ENCODE data around the gene SLC7A14.

The SLC7A14 gene

DNA sequence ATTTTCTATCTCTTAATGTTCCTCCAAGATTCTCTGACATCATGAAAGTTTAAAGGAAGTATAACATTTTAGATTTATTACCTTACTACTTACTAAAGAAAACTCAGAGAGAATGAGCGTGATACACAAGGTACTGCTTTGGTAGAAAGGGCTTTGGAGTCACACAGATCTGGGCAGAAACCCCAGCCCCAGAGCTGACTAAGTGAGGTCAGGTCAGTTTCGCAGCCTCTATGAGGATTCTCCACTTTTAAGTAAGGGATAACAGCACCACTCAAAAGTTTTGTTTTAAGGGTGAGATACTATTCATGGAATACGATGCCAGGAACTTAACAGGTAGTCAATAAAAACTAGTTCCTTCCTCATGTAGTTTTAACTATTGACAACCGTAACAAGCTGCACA is 91.1 kb downstream of the SLC7A14 start:
- no peak for DNase-seq

GRCh38 chr3:170493712-170494182 is 92.1 kb downstream of the SLC7A14 start:
- DNase-seq, result no peak

DNA sequence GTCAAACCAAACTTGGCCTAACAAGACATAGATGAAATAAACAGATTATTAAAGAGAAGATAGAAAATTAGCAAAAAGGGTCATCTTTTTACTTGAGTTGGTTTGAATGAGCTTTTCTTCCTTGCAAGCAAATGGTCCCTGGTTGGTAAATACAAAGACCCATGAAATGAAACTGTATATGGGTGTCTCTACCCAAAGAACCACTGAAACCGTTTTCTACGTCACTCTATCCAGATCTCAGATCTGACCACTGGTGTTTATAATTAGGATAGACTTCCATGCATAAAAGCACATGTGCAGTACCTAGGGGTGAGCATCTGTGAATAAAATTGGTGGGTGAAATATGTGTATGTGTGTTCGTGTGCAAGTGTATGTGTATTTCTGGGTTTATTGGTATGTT is 94.0 kb downstream of the SLC7A14 start:
- no peak for DNase-seq

DNA sequence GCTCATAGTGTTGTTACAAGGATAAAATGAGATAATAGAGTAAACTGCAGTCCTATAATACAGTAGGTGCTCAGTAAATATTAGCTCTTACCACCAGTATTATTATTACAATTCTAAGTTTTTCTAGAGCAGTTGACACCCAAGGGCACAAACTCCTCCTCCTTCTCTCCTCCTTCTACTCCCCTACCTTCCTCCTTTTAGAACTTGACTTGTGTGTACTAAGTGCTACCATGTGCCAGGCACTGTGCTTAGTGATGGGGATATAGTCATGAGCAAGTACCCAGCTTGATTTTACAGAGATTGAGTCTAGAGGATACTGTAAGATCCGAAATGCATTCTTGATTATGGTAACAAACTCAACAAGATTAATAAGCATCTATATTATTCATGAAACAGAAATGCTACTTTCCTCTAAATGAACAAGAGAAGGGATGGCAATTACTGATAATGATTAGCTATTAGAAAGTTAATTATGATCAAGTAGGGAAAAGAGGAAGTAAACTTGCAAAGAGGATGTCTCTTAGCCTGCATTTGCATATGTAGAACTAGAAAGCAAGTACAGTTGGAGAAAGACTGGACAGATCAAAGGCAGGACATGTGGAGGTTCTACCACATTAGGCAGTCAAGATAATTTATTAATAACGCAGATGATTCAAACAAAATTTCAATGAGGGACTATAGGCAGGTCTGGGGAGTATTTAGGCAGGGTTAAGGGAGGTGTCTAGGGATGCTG is 94.9 kb downstream of the SLC7A14 start:
- no peak for DNase-seq

DNA sequence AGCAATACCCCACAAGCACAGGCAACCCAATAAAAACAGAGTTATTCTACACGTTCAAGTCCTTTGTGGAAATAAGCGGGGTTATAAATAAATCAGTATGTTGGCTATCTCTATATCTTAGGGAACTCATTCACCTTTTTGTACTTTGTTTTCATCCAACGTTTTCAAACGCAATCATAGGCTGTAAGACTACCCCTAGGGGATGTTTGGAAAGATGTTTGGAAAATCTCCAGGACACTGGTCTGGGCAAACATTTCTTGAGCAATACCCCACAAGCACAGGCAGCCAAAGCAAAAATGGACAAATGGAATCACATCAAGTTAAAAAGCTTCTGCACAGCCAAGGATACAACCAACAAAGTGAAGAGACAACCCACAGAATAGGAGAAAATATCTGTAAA is 97.1 kb downstream of the SLC7A14 start:
- no peak for DNase-seq

- DNase-seq, result no peak
These were observed 98.8 kb downstream of the SLC7A14 start for GRCh38 chr3:170487031-170487430.

DNA sequence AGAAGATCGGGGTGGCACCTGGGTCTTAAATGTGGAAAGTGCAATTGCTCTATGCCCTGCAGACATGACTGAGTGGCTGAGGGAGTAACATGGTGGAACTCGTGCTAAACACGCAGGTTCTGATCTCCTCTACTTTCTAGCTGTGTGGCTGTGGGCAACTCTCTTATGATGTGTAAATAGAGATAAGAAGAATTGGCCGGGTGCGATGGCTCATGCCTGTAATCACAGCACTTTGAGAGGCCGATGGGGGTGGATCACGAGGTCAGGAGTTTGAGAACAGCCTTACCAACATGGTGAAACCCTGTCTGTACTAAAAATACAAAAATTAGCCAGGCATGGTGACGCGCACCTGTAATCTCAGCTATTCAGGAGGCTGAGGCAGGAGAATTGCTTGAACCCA is 99.5 kb downstream of the SLC7A14 start:
- DNase-seq, result no peak

DNA sequence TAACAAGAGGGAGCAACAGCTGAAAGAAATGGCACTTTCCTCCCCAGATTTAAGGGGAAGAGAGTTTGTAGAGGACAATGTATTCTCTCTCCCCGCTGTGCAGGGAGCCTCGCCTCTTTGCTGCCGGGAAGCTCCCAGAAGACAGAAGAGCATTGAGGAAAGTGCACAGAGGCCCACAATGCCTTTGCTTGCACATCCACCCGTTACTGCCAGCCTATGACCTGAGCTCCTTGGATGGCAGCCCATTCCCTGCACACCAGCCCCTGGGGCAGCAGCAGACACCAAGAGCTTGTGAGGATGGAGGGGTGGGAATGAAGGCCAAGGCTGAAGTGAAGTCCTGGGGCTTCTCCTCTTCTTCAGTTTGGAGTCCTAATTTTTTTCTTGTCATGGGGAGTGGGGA is 100.2 kb downstream of the SLC7A14 start:
- DNase-seq, result no peak

DNA sequence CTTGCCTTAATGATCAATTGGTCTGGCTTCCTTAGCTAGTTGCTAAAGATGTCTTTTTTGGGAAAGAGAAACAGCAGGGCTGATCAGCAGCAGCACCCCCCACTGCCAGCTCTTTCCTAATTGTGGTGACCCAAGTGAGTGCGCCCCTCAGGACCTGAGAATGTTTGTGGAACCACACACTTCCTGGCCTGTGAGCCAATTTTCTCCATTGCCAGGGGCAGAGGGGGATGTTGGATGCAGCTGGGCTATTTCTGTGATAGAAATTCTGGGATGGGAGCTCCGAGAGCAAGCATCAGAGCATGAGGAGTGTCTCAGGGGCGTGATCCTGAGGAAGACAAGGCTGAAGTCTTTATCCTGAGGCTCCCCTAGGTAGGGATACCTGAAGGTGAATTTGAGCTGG is 100.6 kb downstream of the SLC7A14 start:
- DNase-seq, result no peak

DNA sequence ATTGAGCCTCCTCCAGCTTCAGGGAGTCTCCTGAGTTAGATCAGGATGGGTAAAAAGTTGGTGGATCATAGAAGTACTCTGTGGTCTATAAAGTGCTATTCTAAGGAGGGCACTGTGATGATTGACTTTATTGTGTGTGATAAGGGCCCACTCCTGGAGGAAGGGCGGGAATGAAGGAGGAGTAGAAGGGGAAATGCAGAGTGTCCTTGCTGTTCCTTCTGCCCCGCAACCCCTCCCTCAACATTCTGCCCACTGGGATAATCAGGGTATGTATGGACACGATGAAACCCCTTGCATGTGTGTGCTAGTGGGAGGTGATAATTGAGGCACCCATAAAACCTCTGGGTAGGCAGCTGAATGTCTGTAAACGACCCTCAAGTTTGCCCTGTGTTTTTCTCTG is 101.0 kb downstream of the SLC7A14 start:
- DNase-seq, result no peak

GRCh38 chr3:170483485-170484262 is 102.2 kb downstream of the SLC7A14 start:
- no peak for DNase-seq

DNA sequence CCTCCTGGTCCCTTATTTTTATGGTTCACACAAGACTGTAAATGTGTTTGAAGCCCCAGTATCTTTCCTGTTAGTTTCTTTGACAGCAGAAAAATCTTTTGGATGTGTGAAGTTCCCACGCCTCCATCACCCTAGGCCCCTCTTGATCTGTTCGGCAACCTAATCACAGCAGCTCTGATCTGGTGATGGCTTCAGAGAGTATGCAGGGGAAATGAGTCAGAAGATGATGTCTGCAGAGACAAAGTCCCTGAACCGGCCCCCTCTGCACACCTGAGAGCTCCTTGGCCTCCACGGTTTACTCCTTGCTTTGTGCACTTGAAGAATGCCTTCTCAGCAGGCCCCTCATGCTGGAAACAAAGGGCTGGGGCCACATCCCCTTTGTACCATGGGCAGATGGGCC is 103.7 kb downstream of the SLC7A14 start:
- DNase-seq, result no peak

- no peak for DNase-seq
These were observed 105.8 kb downstream of the SLC7A14 start for GRCh38 chr3:170480111-170480510.

DNA sequence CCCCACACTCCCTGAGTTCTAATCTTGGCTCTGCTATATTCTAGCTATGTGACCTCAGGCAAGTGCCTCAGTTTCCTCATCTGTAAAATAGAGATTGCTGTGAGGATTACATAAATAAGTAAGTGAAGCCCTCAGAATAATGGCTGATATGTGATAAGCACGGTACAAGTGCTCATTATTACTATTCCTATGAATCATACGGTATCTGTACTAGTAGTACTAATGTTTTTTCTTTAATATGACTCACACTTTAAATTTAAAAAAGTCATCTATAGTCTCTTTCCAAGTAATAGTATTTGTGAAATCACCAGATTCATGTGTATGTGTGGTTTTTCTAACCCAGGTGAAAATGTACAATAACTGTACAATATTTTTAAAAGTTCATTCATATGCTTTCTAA is 108.5 kb downstream of the SLC7A14 start:
- DNase-seq, result peak; percentile 10

- no peak for DNase-seq
These were observed 109.6 kb downstream of the SLC7A14 start for GRCh38 chr3:170476291-170476690.

GRCh38 chr3:170475092-170475685 is 110.7 kb downstream of the SLC7A14 start:
- DNase-seq, result no peak

DNA sequence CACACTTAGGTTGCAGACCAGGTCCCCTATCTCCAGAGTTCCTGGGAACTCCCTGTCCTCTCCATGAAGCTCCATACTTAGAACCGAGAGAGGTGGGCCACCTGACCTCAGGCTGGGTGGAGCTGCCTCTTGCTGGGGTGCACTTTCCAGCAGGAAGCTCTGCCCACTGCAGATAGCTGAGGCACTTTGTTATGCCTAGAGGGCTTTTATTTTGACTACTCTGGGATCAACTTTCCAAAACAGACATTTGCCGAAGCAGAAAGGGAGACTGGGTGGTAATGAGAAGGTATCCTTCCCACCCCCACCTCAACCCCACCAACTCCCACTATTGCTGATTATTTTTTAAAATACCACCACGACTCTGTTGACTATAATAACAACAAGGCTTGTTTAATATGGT is 112.5 kb downstream of the SLC7A14 start:
- DNase-seq, result no peak

- DNase-seq, result no peak
These were observed 114.7 kb downstream of the SLC7A14 start for GRCh38 chr3:170471149-170471548.

- no peak for DNase-seq
These were observed 115.5 kb downstream of the SLC7A14 start for GRCh38 chr3:170470063-170471016.

GRCh38 chr3:170469151-170470062 is 116.5 kb downstream of the SLC7A14 start:
- DNase-seq, result no peak

DNA sequence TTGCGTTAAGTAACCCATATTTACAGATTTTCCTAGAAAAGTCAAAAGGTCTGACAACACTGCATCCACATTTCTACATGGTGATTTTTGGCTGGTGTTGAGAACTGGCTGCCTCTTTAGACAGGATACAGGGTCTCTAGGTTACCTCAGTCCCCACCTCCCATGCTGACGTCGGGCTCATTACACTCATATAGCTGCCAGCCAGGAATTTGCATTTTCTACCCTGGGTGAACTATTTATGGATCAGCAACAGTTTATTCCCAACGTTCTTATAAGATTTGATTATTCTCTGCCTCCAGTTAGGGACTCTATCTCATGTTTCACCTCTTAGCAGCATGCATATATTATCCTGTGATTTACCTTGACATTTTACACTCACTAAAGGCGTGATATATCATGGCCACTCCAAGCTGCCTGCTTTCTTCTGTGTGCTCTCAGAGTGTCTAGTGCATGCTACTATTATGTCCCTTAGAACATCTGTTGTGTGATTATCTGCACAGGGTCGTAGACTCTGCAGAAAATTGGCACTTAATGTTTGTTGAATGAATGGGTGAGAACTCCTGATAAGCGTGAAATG is 118.2 kb downstream of the SLC7A14 start:
- no peak for DNase-seq

Measured in activated CD4-positive, alpha-beta T cell treated with anti-CD3 and anti-CD28 coated beads, Interleukin-2, amount 50 U/mL, for 16 hours (primary cell).